ENCODE results near the gene LONP2. TPM values are rescaled to one million over a fixed set of nuclear protein-coding genes. Genes with fewer than 3 reads are reported as not detected.
"Not testable (repeated sequence)": the region's sequence is repeated elsewhere in the genome, so short reads cannot be mapped to it uniquely, and the experiment has no call there.

Gene LONP2
- total RNA-seq, 1 donor from 2014 or later = 67.8 TPM

- Histone ChIP-seq H3K36me3 (peaks cover 48% of the 10 kb centered on the region), H3K4me3 (no peak overlapping the region), H3K9me3 (replicated peaks) (no peaks in the 10 kb centered on the region), H3K27ac (replicated peaks) (no peak overlapping the region), H3K27me3 (ENCODE audit: low read depth) (no peaks in the 10 kb centered on the region), H3K4me1 (peaks cover 7% of the 10 kb centered on the region)
- TF ChIP-seq, protein P1, sequence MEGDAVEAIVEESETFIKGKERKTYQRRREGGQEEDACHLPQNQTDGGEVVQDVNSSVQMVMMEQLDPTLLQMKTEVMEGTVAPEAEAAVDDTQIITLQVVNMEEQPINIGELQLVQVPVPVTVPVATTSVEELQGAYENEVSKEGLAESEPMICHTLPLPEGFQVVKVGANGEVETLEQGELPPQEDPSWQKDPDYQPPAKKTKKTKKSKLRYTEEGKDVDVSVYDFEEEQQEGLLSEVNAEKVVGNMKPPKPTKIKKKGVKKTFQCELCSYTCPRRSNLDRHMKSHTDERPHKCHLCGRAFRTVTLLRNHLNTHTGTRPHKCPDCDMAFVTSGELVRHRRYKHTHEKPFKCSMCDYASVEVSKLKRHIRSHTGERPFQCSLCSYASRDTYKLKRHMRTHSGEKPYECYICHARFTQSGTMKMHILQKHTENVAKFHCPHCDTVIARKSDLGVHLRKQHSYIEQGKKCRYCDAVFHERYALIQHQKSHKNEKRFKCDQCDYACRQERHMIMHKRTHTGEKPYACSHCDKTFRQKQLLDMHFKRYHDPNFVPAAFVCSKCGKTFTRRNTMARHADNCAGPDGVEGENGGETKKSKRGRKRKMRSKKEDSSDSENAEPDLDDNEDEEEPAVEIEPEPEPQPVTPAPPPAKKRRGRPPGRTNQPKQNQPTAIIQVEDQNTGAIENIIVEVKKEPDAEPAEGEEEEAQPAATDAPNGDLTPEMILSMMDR (IDR thresholded peaks at IDR 0.05; ENCODE audit: borderline replicate concordance) = no peak
- intact Hi-C loops (cut with micrococcal nuclease) = loop anchor here (10.0 kb wide), 2 partner anchors 204 to 274 kb away; no protein-coding TSS in a partner anchor
- no peak for DNase-seq
These were observed 106.6 kb downstream of the LONP2 start for GRCh38 chr16:48350736-48351135.

GRCh38 chr16:48352648-48353390 is 108.7 kb downstream of the LONP2 start:
- H3K27ac ChIP-seq (replicated peaks) = peak overlapping the region; percentile 2
- H3K36me3 ChIP-seq = peaks cover 46% of the 10 kb centered on the region
- intact Hi-C loops (cut with micrococcal nuclease) = loop anchor here (10.0 kb wide), 2 partner anchors 202 to 272 kb away; no protein-coding TSS in a partner anchor

DNA sequence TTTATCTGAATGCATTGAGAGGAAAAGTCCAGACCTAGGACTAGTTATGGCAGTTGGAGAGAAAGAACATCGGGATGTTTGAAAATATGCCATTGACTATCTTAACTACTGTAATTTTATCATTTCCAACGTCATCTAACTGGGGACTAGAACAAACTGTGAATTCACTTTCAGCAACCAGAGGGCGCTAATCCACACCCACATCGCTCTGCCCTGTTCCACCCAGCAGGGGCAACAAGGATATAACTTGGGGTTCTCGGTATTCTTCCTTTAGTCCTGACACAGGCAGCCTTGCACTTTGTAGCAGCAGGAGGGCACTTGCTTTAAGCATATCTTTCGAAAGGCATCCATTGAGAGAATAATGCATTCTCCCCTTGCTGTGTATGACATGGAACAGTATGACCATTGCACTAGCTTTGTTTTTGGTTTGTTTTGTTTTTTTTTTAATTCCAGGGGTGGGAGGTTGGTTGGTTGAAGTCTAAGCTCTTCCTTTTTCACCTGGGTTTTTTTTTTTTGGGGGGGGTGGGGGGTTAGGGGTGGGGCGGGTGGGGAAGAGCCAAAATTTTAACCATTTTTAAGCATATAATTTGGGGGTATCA is 109.6 kb downstream of the LONP2 start:
- Histone ChIP-seq H3K27ac (replicated peaks) (peak overlapping the region; percentile 2), H3K27me3 (ENCODE audit: low read depth) (no peaks in the 10 kb centered on the region), H3K4me3 (no peak overlapping the region), H3K9me3 (replicated peaks) (no peaks in the 10 kb centered on the region), H3K36me3 (peaks cover 41% of the 10 kb centered on the region), H3K4me1 (peaks cover 24% of the 10 kb centered on the region)
- intact Hi-C loops (cut with micrococcal nuclease) = loop anchor here (10.0 kb wide), 2 partner anchors 201 to 271 kb away; no protein-coding TSS in a partner anchor
- DNase-seq = no peak
- TF ChIP-seq, protein P1 (IDR thresholded peaks at IDR 0.05; ENCODE audit: borderline replicate concordance) = peak; percentile 90

More at GRCh38 chr16:48352648-48353390, 108.7 kb downstream of the LONP2 start:
- TF ChIP-seq, protein P1 (IDR thresholded peaks at IDR 0.05; ENCODE audit: borderline replicate concordance) = no peak
- Histone ChIP-seq H3K4me3 (no peak overlapping the region), H3K27me3 (ENCODE audit: low read depth) (no peaks in the 10 kb centered on the region), H3K9me3 (replicated peaks) (no peaks in the 10 kb centered on the region), H3K4me1 (peaks cover 20% of the 10 kb centered on the region)
- DNase-seq = no peak

- intact Hi-C loops (cut with micrococcal nuclease) = loop anchor here (10.0 kb wide), 2 partner anchors 200 to 270 kb away; no protein-coding TSS in a partner anchor
- peaks cover 33% of the 10 kb centered on the region for H3K36me3 ChIP-seq
- not testable (repeated sequence) for H3K27ac ChIP-seq (replicated peaks); H3K27me3 ChIP-seq (ENCODE audit: low read depth); H3K9me3 ChIP-seq (replicated peaks); H3K4me3 ChIP-seq; DNase-seq
- H3K4me1 ChIP-seq = peaks cover 24% of the 10 kb centered on the region
These were observed 110.3 kb downstream of the LONP2 start for GRCh38 chr16:48354385-48354784.

- Histone ChIP-seq H3K9me3 (replicated peaks) (no peaks in the 10 kb centered on the region), H3K27ac (replicated peaks) (no peak overlapping the region), H3K27me3 (ENCODE audit: low read depth) (no peaks in the 10 kb centered on the region), H3K36me3 (peaks cover 26% of the 10 kb centered on the region), H3K4me3 (no peak overlapping the region), H3K4me1 (peaks cover 24% of the 10 kb centered on the region)
- DNase-seq = no peak
- intact Hi-C loops (cut with micrococcal nuclease) = loop anchor here (10.0 kb wide), 2 partner anchors 200 to 270 kb away; no protein-coding TSS in a partner anchor
- TF ChIP-seq, protein P1 (IDR thresholded peaks at IDR 0.05; ENCODE audit: borderline replicate concordance) = no peak
These were observed 111.1 kb downstream of the LONP2 start for GRCh38 chr16:48354877-48355855.
